GM18867 (cell line): Measurements from ENCODE around the gene ANKRD30B.
"Not testable (repeated sequence)": the region's sequence is repeated elsewhere in the genome, so short reads cannot be mapped to it uniquely, and the experiment has no call there.

Experiments
- ATAC-seq: cut with Tn5 transposase; IDR thresholded peaks from one replicate; pipeline ENCODE4 v1.9.1; 2021; ENCODE audit warnings: mild to moderate bottlenecking, moderate library complexity; ENCODE audit not compliant: unreplicated experiment

The ANKRD30B gene

GRCh38 chr18:14747513-14748474, at the start of gene ANKRD30B:
Gene ANKRD30B, plus strand, starts transcription at chr18:14748172. Its CDS starts 248 bp downstream, at chr18:14748420.
- ATAC-seq, result no peak

GRCh38 chr18:14701286-14702040, 46.5 kb upstream of the ANKRD30B start:
- not testable (repeated sequence) for ATAC-seq

- not testable (repeated sequence) for ATAC-seq
Observed at GRCh38 chr18:14709761-14710160, 38.2 kb upstream of the ANKRD30B start.

- not testable (repeated sequence) for ATAC-seq
Observed at GRCh38 chr18:14721569-14721968, 26.4 kb upstream of the ANKRD30B start.

GRCh38 chr18:14739056-14739455, 8.9 kb upstream of the ANKRD30B start:
- not testable (repeated sequence) for ATAC-seq

GRCh38 chr18:14746897-14747296, 1.1 kb upstream of the ANKRD30B start:
- no peak for ATAC-seq

- no peak for ATAC-seq
Observed at GRCh38 chr18:14748496-14748895, 524 bp downstream of the ANKRD30B start.

- not testable (repeated sequence) for ATAC-seq
Observed at GRCh38 chr18:14763566-14763965, 15.6 kb downstream of the ANKRD30B start.

- no peak for ATAC-seq
Observed at GRCh38 chr18:14767474-14767873, 19.5 kb downstream of the ANKRD30B start.

- ATAC-seq, result no peak
Observed at GRCh38 chr18:14768241-14768640, 20.3 kb downstream of the ANKRD30B start.

- ATAC-seq, result no peak
Observed at GRCh38 chr18:14769381-14769780, 21.4 kb downstream of the ANKRD30B start.

GRCh38 chr18:14776801-14777200, 28.8 kb downstream of the ANKRD30B start:
- no peak for ATAC-seq

- no peak for ATAC-seq
Observed at GRCh38 chr18:14781671-14782070, 33.7 kb downstream of the ANKRD30B start.

GRCh38 chr18:14784133-14784532, 36.2 kb downstream of the ANKRD30B start:
- ATAC-seq, result no peak

GRCh38 chr18:14796876-14797275, 48.9 kb downstream of the ANKRD30B start:
- not testable (repeated sequence) for ATAC-seq

- ATAC-seq, result not testable (repeated sequence)
Observed at GRCh38 chr18:14797969-14798764, 50.2 kb downstream of the ANKRD30B start.

GRCh38 chr18:14811081-14811480, 63.1 kb downstream of the ANKRD30B start:
- ATAC-seq, result not testable (repeated sequence)

- not testable (repeated sequence) for ATAC-seq
Observed at GRCh38 chr18:14826972-14827632, 79.1 kb downstream of the ANKRD30B start.

GRCh38 chr18:14841607-14842006, 93.6 kb downstream of the ANKRD30B start:
- not testable (repeated sequence) for ATAC-seq

GRCh38 chr18:14851533-14851932, 103.6 kb downstream of the ANKRD30B start:
- not testable (repeated sequence) for ATAC-seq
